Uterus (tissue), 2 donors: ENCODE results near the gene PITPNB.

Experiments
- POLR2A ChIP-seq, 2 donors: fragments of 450-650 bp; IDR thresholded peaks; one replicate each; pipeline ENCODE4 v1.6.1; 2016; ENCODE audit warnings: antibody characterized with exemption in 2 of 2, mild to moderate bottlenecking in 1 of 2, moderate library complexity in 1 of 2
- TF ChIP-seq, protein P1 (sequence below), 4 experiments: fragments of 200-600 bp in 2 of 4; fragments of 450-650 bp in 2 of 4; sonication (generic) in 2 of 4; IDR thresholded peaks; one replicate each; pipeline ENCODE4 v1.5.1; 2016 to 2019; ENCODE audit warnings: antibody characterized with exemption in 4 of 4, mild to moderate bottlenecking in 2 of 4, moderate library complexity in 1 of 4

DNA sequence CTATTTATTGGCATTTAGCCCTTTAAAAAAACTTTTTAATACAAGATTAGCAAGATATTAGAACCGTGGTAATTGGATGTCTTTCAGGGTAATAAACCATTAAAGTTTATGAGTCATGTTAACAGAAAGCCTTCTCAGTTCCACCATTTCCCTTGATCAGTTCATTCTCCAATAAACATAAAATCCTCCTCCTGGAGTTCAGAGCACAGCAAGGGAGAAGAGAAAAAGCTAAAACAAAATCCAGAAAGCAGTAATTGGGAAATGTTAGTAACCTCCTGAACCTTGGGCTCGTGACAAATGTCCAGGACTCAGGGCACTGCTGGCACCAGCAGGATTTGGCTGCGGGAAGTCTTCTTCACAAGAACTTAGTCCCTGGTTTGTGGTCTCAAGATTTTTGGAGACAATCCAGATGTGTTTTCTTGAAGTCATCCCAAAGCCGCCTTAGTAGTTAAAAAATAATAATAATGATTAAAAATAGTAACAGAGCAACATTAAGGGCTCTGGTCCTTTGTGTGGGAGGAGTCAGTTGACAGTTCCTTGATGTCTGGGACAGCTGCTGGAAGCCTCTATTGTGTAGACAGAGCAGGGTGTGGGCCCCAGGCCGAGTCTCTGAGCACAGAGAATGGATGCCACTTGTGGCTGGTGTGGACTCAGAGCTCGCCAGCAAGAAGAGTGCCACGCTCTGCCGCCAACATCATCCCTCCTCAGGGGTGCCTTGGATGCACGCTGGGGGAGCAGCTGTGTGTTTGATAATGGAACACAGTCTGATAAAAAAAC, 43.4 kb upstream of the PITPNB start:
- TF ChIP-seq, protein P1, sequence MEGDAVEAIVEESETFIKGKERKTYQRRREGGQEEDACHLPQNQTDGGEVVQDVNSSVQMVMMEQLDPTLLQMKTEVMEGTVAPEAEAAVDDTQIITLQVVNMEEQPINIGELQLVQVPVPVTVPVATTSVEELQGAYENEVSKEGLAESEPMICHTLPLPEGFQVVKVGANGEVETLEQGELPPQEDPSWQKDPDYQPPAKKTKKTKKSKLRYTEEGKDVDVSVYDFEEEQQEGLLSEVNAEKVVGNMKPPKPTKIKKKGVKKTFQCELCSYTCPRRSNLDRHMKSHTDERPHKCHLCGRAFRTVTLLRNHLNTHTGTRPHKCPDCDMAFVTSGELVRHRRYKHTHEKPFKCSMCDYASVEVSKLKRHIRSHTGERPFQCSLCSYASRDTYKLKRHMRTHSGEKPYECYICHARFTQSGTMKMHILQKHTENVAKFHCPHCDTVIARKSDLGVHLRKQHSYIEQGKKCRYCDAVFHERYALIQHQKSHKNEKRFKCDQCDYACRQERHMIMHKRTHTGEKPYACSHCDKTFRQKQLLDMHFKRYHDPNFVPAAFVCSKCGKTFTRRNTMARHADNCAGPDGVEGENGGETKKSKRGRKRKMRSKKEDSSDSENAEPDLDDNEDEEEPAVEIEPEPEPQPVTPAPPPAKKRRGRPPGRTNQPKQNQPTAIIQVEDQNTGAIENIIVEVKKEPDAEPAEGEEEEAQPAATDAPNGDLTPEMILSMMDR (IDR thresholded peaks at IDR 0.05) = no peak
- no peak for TF ChIP-seq POLR2A (IDR thresholded peaks at IDR 0.05)
